ENCODE results near the gene DENND4A.
"Not testable (repeated sequence)": the region's sequence is repeated elsewhere in the genome, so short reads cannot be mapped to it uniquely, and the experiment has no call there.

Gene DENND4A

GRCh38 chr15:65632780-65633375 lies 159.2 kb downstream of the DENND4A start:
- DNase-seq (ENCODE audit: low spot score), result no peak

GRCh38 chr15:65631503-65631902 lies 160.6 kb downstream of the DENND4A start:
- peak; percentile 24 for DNase-seq (ENCODE audit: low spot score)

- no peak for DNase-seq (ENCODE audit: low spot score)
Observed at GRCh38 chr15:65630760-65631159, 161.3 kb downstream of the DENND4A start.

GRCh38 chr15:65629548-65629947 lies 162.5 kb downstream of the DENND4A start:
- DNase-seq (ENCODE audit: low spot score), result no peak

GRCh38 chr15:65626856-65627255 lies 165.2 kb downstream of the DENND4A start:
- DNase-seq (ENCODE audit: low spot score), result no peak

GRCh38 chr15:65623103-65623502 lies 169.0 kb downstream of the DENND4A start:
- DNase-seq (ENCODE audit: low spot score), result no peak

GRCh38 chr15:65621638-65622037 lies 170.5 kb downstream of the DENND4A start, which contains the start of gene SLC24A1:
TSS of gene SLC24A1 (plus strand) at chr15:65621938. CDS start at chr15:65624081, 2,143 bp downstream.
- no peak for DNase-seq (ENCODE audit: low spot score)

GRCh38 chr15:65620833-65621232 lies 171.3 kb downstream of the DENND4A start:
- DNase-seq (ENCODE audit: low spot score), result no peak

- no peak for DNase-seq (ENCODE audit: low spot score)
Observed at GRCh38 chr15:65619626-65620290, 172.3 kb downstream of the DENND4A start.

GRCh38 chr15:65618560-65619109 lies 173.5 kb downstream of the DENND4A start:
- DNase-seq (ENCODE audit: low spot score), result no peak

GRCh38 chr15:65615887-65616286 lies 176.2 kb downstream of the DENND4A start:
- DNase-seq (ENCODE audit: low spot score), result not testable (repeated sequence)

- no peak for DNase-seq (ENCODE audit: low spot score)
Observed at GRCh38 chr15:65612949-65613744, 178.9 kb downstream of the DENND4A start.

- peak; percentile 11 for DNase-seq (ENCODE audit: low spot score)
Observed at GRCh38 chr15:65612616-65612946, 179.5 kb downstream of the DENND4A start.

GRCh38 chr15:65611888-65612615 lies 180.0 kb downstream of the DENND4A start:
- no peak for DNase-seq (ENCODE audit: low spot score)

- DNase-seq (ENCODE audit: low spot score), result peak; percentile 94
Observed at GRCh38 chr15:65610871-65611718, 181.0 kb downstream of the DENND4A start, which contains the start of gene INTS14. TSS of gene INTS14 (minus strand) at chr15:65611131. CDS start at chr15:65607380, 3,751 bp downstream.

Measured in CD4-positive, alpha-beta T cell treated with Interleukin-2 at 100 ng/mL for 4 hours (primary cell).